Hindlimb muscle (tissue), 1 donor: ENCODE results near the gene WFDC13. TPM values are rescaled to one million over a fixed set of nuclear protein-coding genes. Genes with fewer than 3 reads are reported as not detected.
"Not testable (repeated sequence)": the region's sequence is repeated elsewhere in the genome, so short reads cannot be mapped to it uniquely, and the experiment has no call there.

Experiments
- DNase-seq: peaks from one replicate; pipeline ENCODE4 v3.0.0-alpha.2; 2013
- polyA plus RNA-seq: library from polyadenylated mRNA; unstranded; fragments of 120-200 nt; gene quantifications from one replicate; pipeline ENCODE4 v1.2.1, GENCODE V29; 2013; ENCODE audit not compliant: insufficient read length

Gene WFDC13, protein sequence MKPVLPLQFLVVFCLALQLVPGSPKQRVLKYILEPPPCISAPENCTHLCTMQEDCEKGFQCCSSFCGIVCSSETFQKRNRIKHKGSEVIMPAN
- polyA plus RNA-seq = not detected

DNA sequence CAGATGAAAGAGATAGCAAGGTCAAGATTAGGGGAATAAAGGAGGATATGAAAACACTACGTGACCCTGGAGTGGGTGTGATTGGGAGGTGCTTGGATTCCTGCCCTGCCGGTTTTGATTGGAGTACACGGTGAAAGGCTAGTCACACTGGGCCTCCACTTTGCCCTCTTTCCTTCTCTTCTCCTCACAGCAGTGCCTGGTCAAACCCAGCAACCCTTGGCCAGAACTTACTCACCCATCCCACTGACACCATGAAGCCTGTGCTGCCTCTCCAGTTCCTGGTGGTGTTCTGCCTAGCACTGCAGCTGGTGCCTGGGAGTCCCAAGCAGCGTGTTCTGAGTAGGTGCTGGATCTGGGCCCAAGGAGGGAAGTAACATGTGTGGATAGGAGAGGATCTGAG lies at the start of gene WFDC13:
WFDC13 (plus strand) TSS at position 166 of the 400 bp plus-strand sequence; CDS start at position 252, 86 bp downstream.
- DNase-seq = no peak

DNA sequence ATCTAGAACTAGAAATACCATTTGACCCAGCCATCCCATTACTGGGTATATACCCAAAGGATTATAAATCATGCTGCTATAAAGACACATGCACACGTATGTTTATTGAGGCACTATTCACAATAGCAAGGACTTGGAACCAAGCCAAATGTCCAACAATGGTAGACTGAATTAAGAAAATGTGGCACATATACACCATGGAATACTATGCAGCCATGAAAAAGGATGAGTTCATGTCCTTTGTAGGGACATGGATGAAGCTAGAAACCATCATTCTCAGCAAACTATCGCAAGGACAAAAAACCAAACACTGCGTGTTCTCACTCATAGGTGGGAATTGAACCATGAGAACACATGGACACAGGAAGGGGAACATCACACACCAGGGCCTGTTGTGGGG lies 44.8 kb upstream of the WFDC13 start:
- not testable (repeated sequence) for DNase-seq

DNA sequence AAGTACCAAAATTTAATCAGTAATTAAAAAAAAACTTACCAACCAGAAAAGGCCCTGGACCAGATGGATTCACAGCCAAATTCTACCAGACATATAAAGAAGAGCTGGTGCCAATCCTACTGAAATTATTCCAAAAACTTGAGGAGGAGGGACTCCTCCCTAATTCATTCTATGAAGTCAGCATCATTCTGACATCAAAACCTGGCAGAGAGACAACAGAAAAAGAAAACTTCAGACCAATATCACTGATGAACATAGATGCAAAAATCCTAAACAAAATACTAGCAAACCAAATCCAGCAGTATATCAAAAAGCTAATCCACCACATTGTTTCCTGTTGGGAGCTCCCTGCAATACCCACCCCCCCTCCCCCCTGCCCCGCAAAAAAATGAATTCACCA lies 31.7 kb upstream of the WFDC13 start, which contains the start of gene WFDC11:
WFDC11 (minus strand) TSS at position 101 of the 400 bp plus-strand sequence. CDS start 19,639 bp downstream, outside the sequence.
- DNase-seq = no peak

DNA sequence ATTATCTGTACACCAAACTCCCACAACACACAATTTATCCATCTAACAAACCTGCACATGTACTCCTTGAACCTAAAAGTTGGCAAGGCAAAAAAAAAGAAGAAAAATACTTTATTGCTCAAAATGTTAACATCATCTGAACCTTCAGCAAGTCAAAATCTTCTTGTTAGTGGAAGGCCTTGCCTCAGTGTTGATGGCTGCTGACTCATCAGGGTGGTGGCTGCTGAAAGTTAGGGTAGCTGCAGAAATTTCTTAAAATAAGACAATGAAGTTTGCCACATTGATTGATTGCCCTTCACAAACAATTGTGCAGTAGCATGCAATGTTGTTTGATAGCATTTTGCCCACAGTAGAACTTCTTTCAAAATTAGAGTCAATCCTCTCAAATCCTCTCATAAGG lies 29.1 kb upstream of the WFDC13 start:
- no peak for DNase-seq

DNA sequence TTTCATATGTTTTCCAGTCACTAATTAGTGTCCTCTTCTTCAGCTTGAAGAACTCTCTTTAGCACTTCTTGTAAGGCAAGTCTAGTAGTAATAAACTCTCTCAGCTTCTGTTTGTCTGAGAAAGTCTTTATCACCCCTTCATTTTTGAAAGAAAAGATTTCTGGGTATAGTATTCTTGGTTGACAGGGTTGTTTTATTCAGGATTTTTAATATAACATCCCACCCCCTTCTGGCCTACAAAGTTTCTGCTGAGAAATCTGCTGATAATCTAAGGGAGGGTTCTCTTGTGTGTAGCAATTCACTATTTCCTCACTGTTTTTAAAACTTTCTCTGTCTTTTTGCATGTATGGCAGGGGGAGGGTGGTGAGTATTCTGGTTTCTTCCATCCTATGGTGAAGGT lies 22.2 kb upstream of the WFDC13 start:
- DNase-seq = no peak

DNA sequence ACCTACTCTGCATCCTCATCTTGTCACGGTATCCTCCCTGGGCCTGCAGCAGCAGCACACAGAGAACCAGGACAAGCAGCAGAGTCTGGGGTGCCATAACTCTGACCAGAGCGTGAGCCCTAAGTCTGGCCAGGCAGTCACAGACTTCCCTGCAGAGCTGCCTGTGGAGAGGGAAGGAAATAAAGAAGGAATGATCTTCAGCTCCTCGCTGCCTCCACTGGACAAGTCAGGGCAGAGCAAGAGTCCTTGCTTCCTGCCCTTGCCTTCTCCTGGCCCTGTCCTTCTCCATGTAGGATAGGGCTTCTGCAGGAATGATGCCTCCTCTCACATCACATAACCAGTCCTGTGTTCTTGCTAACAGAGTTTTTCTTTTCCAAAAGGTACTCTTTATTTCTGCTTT lies 15.9 kb upstream of the WFDC13 start:
- DNase-seq = no peak

DNA sequence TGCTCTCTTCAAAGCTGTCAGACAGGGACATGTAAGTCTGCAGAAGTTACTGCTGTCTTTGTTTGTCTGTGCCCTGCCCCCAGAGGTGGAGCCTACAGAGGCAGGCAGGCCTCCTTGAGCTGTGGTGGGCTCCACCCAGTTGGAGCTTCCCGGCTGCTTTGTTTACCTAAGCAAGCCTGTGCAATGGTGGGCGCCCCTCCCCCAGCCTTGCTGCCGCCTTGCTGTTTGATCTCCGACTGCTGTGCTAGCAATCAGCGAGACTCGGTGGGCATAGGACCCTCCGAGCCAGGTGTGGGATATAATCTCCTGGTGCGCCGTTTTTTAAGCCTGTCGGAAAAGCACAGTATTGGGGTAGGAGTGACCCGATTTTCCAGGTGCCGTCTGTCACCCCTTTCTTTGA lies 8.5 kb upstream of the WFDC13 start:
- not testable (repeated sequence) for DNase-seq

DNA sequence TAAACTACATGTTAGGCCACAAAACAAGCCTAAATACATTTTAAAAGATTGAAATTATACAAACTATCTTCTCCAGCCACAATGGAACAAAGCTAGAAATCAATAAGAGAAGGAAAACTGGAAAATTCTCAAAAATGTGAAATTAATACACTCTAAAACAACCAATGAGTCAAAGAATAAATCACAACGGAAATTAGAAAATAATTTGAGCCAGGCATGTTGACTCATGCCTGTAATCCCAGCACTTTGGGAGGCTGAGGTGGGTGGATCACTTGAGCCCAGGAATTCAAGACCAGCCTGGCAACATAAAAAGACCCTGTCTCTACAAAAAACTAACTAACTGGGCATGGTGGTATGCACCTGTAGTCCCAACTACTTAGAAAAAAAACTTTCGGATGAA lies 6.3 kb upstream of the WFDC13 start:
- DNase-seq = no peak

DNA sequence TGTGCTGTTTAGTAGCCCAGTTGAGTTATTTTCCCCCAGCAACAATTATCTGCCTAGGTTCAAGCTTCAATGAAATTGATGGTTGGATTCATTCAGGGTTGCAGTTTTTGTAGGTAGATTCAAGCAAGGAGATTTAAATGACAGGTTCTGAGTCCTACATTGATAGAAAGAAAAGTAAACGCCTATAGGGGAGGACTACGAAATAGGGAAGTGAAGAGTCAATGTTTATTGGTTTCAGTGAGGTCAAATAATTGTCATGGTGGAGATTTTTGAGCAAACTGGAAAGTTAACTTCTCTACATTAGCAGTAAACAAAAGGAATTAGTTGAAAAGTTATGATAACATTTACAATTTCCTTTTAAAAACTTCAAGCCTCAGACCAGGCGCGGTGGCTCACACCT lies 734 bp upstream of the WFDC13 start:
- DNase-seq = no peak

DNA sequence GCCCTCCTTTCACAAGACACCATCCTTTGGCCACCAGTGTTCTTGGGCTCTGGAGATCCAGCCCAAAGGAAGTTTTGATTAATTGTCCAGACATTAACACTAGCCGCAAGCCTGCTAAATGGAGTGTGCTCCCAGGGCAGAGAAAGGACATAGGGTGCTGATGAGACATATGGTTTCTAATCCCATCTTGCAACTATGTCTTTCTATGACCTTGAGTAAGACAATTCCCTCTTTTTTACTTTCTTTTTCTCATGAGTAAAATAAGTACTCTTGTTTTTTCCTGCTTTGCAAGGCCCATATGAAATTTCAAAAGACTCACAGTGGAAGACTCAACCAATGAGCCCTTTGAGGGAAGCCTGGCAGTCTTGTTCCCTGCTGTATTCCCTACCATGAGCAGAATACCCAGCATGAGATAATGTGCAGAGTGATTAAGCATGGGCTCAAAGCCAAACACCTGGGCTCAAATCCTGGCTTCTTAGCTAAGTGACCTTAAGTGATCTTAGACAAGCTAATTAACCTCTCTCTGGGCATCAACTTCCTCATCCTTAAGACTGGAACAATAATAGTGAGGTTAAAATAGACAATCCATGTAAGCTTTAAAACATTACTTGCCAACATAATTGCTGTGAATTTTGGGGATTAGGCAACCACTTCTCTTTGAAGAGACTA lies 3.3 kb downstream of the WFDC13 start, which contains the start of gene WFDC10B:
WFDC10B (minus strand) TSS at position 51 of the 669 bp plus-strand sequence. CDS start 19,027 bp downstream, outside the sequence.
- DNase-seq = no peak

DNA sequence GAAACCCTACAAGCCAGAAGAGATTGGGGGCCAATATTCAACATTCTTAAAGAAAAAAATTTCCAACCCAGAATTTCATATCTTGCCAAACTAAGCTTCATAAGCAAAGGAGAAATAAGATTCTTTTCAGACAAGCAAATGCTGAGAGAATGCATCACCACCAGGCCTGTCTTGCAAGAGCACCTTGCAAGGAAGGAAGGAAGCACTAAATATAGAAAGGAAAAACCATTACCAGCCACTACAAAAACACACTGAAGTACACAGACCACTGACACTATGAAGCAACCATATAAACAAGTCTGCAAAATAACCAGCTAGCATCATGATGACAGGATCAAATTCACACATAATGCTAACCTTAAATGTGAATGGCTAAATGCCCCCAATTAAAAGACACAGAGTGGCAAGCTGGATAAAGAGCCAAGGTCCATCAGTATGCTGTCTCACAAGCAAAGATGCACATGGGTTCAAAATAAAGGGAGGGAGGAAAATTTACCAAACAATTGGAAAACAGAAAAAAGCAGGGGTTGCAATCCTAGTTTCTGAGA lies 14.4 kb downstream of the WFDC13 start:
- not testable (repeated sequence) for DNase-seq

DNA sequence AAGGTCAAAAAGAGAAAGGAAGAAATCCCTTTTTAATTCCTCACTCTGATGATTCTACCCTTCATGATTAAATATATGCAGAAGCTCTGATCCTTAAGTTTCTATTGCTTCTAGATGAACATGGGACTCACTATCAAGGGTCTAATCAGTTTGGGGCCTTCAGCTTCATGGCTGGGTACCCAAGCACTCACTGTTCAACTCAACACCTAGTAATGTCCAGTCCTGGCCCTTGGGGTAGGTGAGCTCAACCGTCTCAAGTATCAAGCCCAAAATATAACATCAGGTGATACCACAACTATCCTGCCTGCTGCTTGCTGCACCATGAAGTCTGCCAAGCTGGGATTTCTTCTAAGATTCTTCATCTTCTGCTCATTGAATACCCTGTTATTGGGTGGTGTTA lies 20.2 kb downstream of the WFDC13 start, which contains the start of gene SPINT4:
SPINT4 (plus strand) TSS at position 301 of the 400 bp plus-strand sequence; CDS start at position 322, 21 bp downstream.
- no peak for DNase-seq

DNA sequence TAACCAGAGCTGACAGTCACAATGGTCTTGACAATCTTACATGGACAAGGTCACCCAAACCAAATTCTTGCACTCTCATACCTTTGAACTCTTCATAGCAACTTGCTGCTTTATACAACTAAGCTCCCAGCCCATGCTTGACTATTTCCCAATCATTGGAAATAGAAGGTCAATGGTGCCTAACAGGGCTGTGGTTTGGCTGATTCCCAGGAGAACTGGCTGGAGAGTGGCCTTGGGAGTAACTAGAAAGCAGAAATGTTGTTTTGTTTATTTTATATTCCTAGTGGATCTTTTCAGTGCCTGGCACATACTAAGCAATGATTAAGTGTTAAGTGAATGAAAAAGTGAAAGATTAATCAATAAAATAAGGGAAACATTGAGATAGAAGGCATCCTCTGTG lies 23.3 kb downstream of the WFDC13 start:
- DNase-seq = no peak

DNA sequence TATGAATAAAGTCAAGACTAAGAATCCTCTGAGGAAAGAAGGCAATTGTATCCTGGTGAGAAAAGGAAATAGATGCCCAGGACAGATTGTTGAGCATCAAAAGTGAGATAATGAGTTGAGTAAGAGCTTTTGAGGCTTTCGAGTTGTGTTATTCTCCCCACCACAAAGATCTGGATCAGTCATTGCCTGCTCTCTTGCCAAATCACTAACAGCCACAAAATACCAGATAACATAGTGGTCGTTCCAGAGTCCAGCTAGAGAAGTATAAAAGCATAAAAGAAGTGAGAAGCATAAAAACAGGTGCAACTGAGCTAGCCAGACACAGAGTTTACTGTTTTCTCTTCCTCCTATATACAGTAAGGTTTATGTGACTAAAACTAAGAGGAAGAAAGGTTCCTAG lies 25.2 kb downstream of the WFDC13 start:
- DNase-seq = no peak

DNA sequence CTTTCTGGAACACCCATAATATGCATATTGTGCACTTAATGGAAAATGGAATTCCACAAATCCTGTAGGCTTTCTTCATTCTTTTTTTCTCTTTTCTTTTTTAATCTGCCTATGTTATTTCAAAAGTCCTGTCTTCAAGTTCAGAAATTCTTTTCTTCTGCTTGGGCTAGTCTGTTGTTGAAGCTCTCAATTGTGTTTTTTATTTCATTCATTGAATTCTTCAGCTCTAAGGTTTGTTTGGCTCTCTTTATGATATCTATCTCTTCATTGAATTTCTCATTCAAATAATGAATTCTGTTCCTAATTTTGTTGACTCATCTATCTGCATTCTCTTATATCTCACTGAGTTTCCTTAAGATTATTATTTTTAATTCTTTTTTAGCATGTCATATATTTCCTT lies 30.4 kb downstream of the WFDC13 start:
- no peak for DNase-seq

DNA sequence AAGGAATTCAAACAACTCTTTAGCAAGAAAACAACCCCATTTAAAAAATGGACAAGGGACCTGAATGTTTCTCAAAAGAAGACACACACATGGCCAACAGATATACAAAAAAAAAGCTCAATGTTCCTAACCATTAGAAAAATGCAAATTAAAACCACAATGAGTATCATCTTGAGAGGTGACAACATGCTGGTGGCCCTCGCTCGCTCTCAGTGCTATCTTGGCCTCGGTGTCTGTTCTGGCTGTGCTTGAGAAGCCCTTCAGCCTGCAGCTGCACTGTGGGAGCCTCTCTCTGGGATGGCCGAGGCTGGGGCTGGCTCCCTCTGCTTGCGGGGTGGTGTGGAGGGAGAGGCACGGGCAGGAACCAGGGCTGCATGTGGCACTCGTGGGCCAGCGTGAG lies 33.7 kb downstream of the WFDC13 start:
- no peak for DNase-seq

DNA sequence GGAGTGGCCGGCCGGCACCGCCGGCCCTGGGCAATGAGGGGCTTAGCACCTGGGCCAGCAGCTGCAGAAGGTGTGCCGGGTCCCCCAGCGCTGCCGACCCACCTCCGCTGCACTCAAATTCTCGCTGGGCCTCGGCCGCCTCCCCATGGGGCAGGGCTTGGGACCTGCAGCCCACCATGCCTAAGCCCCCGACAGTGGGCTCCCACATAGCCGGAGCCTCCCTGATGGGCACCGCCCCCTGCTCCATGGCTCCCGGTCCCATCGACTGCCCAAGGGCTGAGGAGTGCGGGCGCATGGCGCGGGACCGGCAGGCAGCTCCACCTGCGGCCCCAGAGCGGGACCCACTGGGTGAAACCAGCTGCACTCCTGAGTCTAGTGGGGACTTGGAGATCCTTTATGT lies 34.1 kb downstream of the WFDC13 start:
- DNase-seq = no peak

DNA sequence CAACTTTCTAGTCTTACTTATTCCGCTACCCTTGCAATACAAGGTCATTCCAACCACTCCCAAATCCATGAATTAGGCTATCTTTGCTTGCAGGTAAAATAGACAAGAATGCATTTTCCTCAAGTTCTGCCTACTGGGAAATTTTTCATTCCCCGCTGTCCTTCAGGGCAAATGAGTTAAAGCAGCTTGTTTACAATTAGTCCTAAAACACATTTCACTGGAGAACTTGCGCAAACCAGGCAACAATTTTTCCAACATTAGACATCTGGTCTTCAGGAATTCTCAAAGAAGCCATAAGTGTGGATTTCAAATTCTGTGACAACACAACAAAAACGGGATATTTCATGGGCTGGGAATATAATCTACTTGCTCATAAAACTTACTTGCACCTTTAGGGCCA lies 40.8 kb downstream of the WFDC13 start:
- no peak for DNase-seq

DNA sequence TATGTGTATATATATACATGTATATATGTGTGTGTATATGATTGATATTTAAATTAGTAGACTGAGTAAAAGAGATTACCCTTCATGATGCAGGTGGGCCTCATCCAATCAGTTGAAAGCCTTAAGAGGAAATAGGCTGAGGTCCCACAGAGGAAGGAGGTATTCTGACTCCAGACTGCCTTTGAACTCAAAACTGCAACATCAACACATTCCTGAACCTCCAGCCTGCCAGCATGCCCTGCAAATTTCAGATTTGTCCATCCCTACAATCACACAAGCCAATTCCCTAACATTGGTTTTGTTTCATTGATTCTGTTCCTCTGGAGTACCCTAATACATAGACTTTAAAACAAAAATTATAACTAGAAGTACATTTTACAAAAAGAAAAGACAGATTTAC lies 43.2 kb downstream of the WFDC13 start:
- DNase-seq = no peak

DNA sequence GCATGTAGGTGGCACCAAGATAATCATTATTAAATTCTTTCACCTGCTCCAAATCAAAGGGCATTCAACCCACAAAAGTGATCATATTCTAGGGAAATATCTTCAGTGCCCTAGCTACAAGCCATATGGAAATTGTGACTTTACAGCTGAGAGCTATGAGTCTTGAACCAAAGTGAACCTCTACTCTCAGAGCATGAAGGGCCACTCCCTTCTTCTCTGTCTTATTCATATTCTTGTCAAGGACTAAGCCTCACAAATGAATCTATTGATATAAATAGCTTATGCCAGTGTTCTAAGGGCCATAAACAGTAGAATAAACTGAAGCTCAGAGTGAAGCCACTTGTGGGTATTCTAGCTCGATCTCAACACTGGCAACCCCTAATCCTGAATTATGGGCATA lies 49.9 kb downstream of the WFDC13 start:
- no peak for DNase-seq

DNA sequence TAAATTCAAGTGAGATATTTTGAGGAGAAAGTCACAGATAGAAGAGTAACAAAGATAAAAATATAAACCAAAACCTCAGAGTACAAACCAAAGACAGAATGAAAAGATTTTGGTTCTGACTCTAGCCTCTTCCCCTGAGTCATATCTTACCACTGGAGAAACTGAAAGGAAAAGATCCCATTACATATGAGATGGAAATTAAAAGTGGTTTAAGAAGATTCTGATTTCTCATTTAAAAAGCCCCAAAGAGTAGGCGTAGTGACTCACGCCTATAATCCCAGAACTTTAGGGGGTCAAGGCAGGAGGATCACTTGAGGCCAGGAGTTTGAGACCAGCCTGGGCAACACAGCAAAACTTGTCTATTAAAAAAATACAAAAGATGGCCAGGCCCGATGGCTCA lies 50.9 kb downstream of the WFDC13 start:
- DNase-seq = no peak

DNA sequence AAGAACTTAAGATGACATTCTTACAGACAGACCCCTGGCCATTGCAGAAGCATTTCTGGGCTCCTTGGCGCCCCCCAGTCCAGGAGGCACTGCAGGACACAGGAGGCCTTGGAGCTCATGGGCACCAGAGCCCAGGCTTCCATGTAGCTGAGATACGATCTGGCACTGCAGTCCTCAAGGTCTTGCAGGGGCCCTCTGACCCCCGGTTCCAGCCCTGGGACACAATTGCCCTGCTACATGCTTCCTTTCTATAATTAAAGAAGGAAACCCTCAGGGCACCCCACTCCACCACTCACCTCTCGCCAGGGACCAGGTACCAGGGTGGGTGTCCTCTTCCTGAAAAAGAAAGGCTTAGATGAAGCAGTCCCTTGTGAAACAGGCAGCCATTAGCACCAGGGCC lies 56.3 kb downstream of the WFDC13 start:
- DNase-seq = no peak
